ENCODE results near the gene XRCC4.

- TF ChIP-seq, protein P1, sequence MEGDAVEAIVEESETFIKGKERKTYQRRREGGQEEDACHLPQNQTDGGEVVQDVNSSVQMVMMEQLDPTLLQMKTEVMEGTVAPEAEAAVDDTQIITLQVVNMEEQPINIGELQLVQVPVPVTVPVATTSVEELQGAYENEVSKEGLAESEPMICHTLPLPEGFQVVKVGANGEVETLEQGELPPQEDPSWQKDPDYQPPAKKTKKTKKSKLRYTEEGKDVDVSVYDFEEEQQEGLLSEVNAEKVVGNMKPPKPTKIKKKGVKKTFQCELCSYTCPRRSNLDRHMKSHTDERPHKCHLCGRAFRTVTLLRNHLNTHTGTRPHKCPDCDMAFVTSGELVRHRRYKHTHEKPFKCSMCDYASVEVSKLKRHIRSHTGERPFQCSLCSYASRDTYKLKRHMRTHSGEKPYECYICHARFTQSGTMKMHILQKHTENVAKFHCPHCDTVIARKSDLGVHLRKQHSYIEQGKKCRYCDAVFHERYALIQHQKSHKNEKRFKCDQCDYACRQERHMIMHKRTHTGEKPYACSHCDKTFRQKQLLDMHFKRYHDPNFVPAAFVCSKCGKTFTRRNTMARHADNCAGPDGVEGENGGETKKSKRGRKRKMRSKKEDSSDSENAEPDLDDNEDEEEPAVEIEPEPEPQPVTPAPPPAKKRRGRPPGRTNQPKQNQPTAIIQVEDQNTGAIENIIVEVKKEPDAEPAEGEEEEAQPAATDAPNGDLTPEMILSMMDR (IDR thresholded peaks at IDR 0.05), result no peak
- TF ChIP-seq POLR2A (IDR thresholded peaks at IDR 0.05), result no peak
These were observed 283.2 kb downstream of the XRCC4 start for GRCh38 chr5:83360573-83360972.

Data from heart left ventricle (tissue), 13 donors.